SH-SY5Y (cell line): ENCODE measurements around the gene C1S.

ENCODE experiments used
- GATA2 ChIP-seq: IDR thresholded peaks from 2 replicates; pipeline ENCODE4 v1.6.1; 2011; ENCODE audit warnings: mild to moderate bottlenecking, low read depth, low read length
- GATA3 ChIP-seq: IDR thresholded peaks from 2 replicates; pipeline ENCODE4 v1.6.1; 2011; ENCODE audit warnings: low read depth, mild to moderate bottlenecking, low read length, moderate library complexity

DNA sequence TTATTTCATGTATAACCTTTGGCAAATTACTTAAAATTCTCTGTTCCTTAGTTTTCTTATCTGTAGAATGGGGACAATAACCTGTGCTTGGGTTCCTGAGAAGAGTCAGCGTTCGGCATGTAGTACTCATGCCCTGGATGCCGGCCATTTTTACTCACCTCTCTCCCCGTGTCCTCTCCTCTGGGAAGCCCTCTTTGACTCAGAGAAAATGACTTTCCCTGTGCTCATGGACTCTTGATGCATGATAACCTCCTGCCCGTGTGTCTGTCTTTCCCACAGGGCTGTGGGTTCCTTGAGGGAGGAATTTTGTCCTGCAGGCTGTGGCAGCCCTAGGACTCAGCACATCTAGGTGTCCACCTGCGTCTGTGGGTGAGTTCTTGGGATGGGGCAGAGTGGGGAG, 54.3 kb downstream of the C1S start:
- TF ChIP-seq GATA2 = no peak
- no peak for TF ChIP-seq GATA3
